OCI-LY7 (cell line): ENCODE measurements around the gene NQO2.

ENCODE experiments used
- EZH2phosphoT487 ChIP-seq: fragments of 200-600 bp; sonication (generic); IDR thresholded peaks from 2 replicates; pipeline ENCODE4 v1.6.1; 2018; ENCODE audit warnings: low read depth, borderline replicate concordance, mild to moderate bottlenecking, mixed run types, antibody characterized with exemption, low read length, moderate library complexity, mixed read lengths
- TF ChIP-seq, protein P1 (sequence below): fragments of 200-600 bp; sonication (generic); conservative IDR thresholded peaks from 2 replicates; pipeline ENCODE4 v1.5.1; 2014; ENCODE audit warnings: mild to moderate bottlenecking, antibody characterized with exemption, low read length, moderate library complexity, mixed read lengths

DNA sequence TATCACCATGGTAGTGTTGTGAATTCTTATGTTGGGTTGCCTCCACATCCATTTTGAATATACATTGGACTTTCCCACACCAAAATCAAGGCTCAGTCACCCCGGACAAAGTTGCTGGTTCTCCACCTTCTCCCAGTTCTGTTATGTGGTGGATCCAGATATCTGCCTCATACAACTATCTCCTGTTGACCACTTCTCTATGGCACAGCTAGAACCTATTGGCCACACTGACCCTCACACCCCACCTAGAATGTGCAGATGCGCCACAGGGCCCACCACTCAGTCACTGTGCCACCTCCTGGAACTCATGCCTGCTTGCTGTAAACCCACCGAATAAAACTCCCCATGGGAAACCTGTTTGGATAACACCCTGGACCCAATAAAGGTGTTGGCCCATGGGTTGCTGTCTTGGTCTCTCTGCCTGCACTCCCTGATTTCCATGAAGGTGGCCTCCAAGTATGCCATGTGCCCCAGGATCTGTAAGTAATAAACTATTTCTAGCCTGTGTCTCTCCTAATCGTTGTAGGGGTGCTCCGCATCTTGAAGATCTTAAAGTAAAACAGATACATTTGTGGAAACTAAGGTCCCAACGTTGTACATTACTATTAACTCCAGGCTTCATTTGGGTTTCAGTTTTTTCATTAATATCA lies 7.2 kb upstream of the NQO2 start:
- TF ChIP-seq, protein P1, sequence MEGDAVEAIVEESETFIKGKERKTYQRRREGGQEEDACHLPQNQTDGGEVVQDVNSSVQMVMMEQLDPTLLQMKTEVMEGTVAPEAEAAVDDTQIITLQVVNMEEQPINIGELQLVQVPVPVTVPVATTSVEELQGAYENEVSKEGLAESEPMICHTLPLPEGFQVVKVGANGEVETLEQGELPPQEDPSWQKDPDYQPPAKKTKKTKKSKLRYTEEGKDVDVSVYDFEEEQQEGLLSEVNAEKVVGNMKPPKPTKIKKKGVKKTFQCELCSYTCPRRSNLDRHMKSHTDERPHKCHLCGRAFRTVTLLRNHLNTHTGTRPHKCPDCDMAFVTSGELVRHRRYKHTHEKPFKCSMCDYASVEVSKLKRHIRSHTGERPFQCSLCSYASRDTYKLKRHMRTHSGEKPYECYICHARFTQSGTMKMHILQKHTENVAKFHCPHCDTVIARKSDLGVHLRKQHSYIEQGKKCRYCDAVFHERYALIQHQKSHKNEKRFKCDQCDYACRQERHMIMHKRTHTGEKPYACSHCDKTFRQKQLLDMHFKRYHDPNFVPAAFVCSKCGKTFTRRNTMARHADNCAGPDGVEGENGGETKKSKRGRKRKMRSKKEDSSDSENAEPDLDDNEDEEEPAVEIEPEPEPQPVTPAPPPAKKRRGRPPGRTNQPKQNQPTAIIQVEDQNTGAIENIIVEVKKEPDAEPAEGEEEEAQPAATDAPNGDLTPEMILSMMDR: no peak
- TF ChIP-seq EZH2phosphoT487: no peak
